ENCODE results near the gene MOK. TPM values are rescaled to one million over a fixed set of nuclear protein-coding genes. Genes with fewer than 3 reads are reported as not detected.

The MOK gene
- total RNA-seq, 3 donors from 2014 or later = 6.2 to 11.2 (median 7.4) TPM

- ATAC-seq = no peak
- H3K4me1 ChIP-seq (ENCODE audit: low read depth) = no peaks in the 10 kb centered on the region
- no peak overlapping the region for H3K4me3 ChIP-seq
- no peak for DNase-seq
- intact Hi-C loops (cut with DNase I, micrococcal nuclease) = no loop called here
- H3K36me3 ChIP-seq (ENCODE audit: low read depth) = no peaks in the 10 kb centered on the region
- no peaks in the 10 kb centered on the region for H3K9me3 ChIP-seq
- TF ChIP-seq CTCF (IDR thresholded peaks at IDR 0.05) = no peak
Observed at GRCh38 chr14:102180248-102180998, 124.5 kb downstream of the MOK start.

Other genes starting within 250 kb of the MOK start
- gene HSP90AA1, start 218.1 kb downstream of the MOK start, total RNA-seq = 100 to 1,000 TPM; 231 to 367 (median 252) TPM
- gene WDR20, start 165.3 kb downstream of the MOK start, total RNA-seq = 10 to 100 TPM; 36.2 to 49.4 (median 40.9) TPM
- gene ZNF839, start 14.6 kb upstream of the MOK start, total RNA-seq = 10 to 100 TPM in 1 of 3 donors, 1 to 10 TPM in 2; 9.5 to 12.4 (median 9.7) TPM
- gene CINP, start 57.7 kb upstream of the MOK start, total RNA-seq = 10 to 100 TPM; 23.3 to 31.0 (median 26.7) TPM
- gene TECPR2, start 57.8 kb upstream of the MOK start, total RNA-seq = 10 to 100 TPM; 11.2 to 33.5 (median 21.2) TPM
- 100 to 1,000 TPM in 1 of 3 donors, 10 to 100 TPM in 2; 75.6 to 100 (median 84.7) TPM for gene ANKRD9, start 204.6 kb upstream of the MOK start, total RNA-seq